HFF-Myc (cell line): ENCODE measurements around the gene MOB4.

Source experiments
- DNase-seq: peaks from one replicate; pipeline ENCODE4 v3.0.0-alpha.2; 2011; ENCODE audit warnings: low read depth; ENCODE audit errors: extremely low read depth
- H3K4me3 ChIP-seq: replicated peaks from 2 replicates; pipeline ENCODE4 v1.5.1; 2011; ENCODE audit warnings: low read depth, mild to moderate bottlenecking, control low read depth, low read length
- TF ChIP-seq, protein P1 (sequence below): IDR thresholded peaks from 2 replicates; pipeline ENCODE4 v1.5.1; 2012; ENCODE audit warnings: mild to moderate bottlenecking, low read depth, low read length, control low read depth; ENCODE audit errors: missing control alignments

Gene MOB4

DNA sequence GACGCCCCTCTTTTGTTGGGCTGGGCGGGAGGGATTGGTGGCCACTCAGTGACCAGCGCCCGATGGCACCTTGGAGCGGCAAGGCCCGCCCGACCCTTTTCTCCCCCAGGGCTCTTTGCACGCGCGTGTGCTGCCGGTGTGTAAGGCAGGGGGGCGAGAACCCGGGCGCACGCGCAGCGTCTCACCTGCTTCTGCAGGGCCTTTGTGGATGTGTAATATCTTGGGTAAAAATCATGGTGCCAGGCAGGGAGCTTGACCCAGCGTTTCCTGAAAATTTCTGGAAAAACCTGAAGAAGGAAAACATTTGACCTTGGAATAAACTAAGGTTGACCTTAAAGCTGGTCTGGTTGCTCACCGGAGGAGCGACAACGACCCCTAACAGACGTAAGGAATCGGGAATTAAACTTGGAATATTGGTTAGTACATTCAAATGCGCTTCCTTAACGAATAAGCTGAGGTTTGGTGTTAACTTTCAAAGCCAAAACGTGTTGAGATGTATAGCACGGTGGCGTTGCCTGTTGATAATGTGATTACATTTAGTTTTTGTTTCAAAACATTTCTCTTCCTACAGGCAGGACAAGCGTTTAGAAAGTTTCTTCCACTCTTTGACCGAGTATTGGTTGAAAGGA, 15.2 kb upstream of the MOB4 start:
- TF ChIP-seq, protein P1, sequence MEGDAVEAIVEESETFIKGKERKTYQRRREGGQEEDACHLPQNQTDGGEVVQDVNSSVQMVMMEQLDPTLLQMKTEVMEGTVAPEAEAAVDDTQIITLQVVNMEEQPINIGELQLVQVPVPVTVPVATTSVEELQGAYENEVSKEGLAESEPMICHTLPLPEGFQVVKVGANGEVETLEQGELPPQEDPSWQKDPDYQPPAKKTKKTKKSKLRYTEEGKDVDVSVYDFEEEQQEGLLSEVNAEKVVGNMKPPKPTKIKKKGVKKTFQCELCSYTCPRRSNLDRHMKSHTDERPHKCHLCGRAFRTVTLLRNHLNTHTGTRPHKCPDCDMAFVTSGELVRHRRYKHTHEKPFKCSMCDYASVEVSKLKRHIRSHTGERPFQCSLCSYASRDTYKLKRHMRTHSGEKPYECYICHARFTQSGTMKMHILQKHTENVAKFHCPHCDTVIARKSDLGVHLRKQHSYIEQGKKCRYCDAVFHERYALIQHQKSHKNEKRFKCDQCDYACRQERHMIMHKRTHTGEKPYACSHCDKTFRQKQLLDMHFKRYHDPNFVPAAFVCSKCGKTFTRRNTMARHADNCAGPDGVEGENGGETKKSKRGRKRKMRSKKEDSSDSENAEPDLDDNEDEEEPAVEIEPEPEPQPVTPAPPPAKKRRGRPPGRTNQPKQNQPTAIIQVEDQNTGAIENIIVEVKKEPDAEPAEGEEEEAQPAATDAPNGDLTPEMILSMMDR = no peak
- no peak for DNase-seq
- H3K4me3 ChIP-seq = peak overlapping the region; percentile 71

DNA sequence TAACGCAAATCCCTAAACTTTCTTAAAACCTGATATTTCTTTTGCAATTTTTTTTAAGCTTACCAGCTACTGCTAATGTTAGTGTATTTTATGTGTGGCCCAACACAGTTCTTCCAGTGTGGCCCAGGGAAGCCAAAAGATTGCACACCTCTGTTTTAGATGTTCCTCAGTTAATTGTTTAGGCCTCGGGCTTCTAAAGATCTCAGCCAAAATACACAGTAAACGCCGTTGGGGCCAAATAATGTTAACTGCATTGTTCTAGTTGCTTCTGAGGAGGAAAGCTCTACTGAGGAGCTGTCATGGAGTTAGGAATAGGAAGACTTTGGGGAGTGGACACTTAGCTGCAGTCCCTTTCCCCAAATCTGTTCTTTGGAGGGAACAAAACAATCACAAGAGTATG, 13.7 kb upstream of the MOB4 start:
- TF ChIP-seq, protein P1 = no peak
- peak overlapping the region; percentile 71 for H3K4me3 ChIP-seq
- DNase-seq = no peak

DNA sequence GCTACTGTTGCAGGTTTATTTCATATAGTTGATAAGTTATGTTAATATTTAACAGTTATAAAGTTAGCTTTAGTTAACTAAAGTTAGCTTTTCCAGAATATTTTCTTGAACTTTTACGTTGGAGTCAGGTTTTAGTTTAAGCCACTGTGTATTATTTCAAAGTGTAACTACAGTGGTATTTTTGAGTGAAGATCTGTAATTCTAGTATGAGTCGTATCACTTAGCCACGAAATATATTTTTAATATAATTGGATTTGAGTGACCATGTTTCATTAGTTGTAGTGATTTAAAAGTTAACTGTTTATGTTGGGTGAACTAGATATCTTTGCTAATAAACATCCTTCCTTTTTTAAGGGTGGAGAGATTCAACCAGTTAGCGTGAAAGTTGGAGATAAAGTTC, 13.2 kb upstream of the MOB4 start:
- TF ChIP-seq, protein P1 = no peak
- no peak for DNase-seq
- peak overlapping the region; percentile 71 for H3K4me3 ChIP-seq

DNA sequence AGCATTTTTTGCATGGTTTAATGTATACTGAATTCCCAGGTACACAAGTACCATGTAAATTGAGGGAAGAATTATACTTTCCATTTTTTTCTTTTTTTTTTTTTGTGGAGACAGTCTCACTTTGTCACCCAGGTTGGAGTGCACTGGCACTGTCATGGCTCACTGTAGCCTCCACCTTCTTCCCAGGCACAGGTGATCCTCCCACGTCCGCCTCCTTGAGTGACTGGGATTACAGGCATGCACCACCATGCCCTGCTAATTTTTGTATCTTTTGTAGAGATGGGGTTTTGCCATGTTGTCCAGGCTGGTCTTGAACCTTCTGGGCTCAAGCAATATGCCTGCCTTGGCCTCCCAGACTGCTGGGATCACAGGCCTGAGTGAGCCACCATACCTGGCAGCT, 11.9 kb upstream of the MOB4 start:
- no peak overlapping the region for H3K4me3 ChIP-seq
- no peak for DNase-seq
- TF ChIP-seq, protein P1 = no peak

DNA sequence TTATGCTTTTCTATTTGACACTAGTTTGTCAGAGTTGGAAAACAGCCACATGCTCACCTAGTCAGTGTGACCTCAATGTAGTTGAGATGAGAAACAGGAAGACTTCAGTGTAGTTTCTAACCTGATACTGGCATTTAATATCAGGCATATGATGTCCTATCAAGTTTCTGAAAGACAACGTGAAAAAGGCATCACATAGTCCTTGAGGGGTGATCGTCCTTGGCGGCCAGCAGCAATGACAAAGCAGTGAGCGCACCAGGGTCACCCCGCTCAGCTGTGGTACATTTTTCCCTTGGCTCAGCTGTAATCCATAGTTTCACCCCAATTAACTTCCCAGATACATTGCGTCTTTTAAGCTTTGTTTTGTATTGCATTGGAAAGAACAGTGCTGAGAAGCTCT, 11.4 kb upstream of the MOB4 start:
- TF ChIP-seq, protein P1 = no peak
- H3K4me3 ChIP-seq = no peak overlapping the region
- no peak for DNase-seq

DNA sequence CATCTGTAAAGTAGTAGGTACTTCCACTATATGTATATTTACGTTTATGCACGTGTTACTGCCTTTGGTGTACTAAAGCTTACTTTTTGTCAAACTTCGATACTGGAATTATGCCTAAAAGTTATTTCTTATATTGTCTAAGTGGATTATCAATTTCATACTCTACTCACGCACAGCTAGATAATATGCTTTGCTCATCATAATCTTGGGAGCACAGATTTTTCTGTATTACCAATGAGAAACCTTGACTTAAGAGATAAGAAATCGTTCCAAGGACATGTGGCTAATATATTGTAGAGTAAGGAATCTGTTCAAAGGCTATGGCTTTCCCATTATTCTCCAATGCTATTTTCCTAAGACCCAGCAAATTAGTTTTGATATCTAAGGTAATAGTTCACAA, 9.2 kb upstream of the MOB4 start:
- no peak for DNase-seq
- TF ChIP-seq, protein P1 = no peak
- H3K4me3 ChIP-seq = no peak overlapping the region

DNA sequence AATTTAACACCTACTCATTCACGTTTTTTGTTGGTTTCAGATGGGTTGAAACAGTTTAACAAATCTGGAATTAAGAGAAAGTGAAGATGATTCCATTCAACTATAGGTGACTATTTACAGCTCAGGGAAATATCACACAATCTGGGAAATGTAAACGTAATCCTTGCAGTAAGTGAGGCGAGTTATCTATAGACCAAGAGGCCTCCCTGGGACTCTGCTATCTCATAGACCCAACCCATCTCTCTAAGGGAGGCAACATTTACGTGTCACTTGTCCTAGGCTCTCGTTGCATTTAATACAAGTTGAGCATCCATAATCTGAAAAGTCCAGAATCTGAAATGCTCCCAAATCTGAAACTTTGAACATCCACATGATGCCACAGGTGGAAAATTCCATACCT, 2.0 kb upstream of the MOB4 start:
- TF ChIP-seq, protein P1 = no peak
- no peak for DNase-seq
- H3K4me3 ChIP-seq = no peak overlapping the region
